Measurements from ENCODE around the gene ADGRA3. TPM values are rescaled to one million over a fixed set of nuclear protein-coding genes. Genes with fewer than 3 reads are reported as not detected.

Gene ADGRA3
- polyA plus RNA-seq, 1 of the 3 experiments (the other 2 are of a cell fraction), result 11.8 TPM

- Histone ChIP-seq H3K27me3 (ENCODE audit: insufficient read depth) (no peaks in the 10 kb centered on the region), H3K4me1 (ENCODE audit: control insufficient read depth in 1 of 2, insufficient read depth in 2 of 2, low read depth in 1 of 2, low read length in 1 of 2) (no peaks in the 10 kb centered on the region), H3K9me2 (no peaks in the 10 kb centered on the region), H3K9ac (no peak overlapping the region), H3K79me2 (ENCODE audit: insufficient read depth) (no peaks in the 10 kb centered on the region), H3K4me3 (ENCODE audit: low read depth in 2 of 2, low read length in 1 of 2) (no peak overlapping the region), H3K27ac (ENCODE audit: low read depth in 2 of 2, low read length in 1 of 2) (no peak overlapping the region), H3K9me3 (no peaks in the 10 kb centered on the region), H3K4me2 (no peak overlapping the region), H4K20me1 (ENCODE audit: insufficient read depth) (no peaks in the 10 kb centered on the region), H3K36me3 (replicated peaks in 1 of 2; ENCODE audit: control insufficient read depth in 1 of 2, insufficient read depth in 2 of 2, low read length in 1 of 2) (peaks cover 13 to 20% of the 10 kb centered on the region in 2 experiments), H3F3A (replicated peaks; ENCODE audit: insufficient read depth) (peaks cover 4% of the 10 kb centered on the region), H2AFZ (ENCODE audit: low read depth) (no peak overlapping the region)
- ChIA-PET CTCF (interaction anchor here (0.6 to 4.0 kb wide), 40 partner anchors 9 to 621 kb away, joined by 3 to 32 read pairs (median 4); no protein-coding TSS in a partner anchor), POLR2A (no interaction called here)
- DNase-seq, result no peak
- TF ChIP-seq CTCF (IDR thresholded peaks at IDR 0.05) (peak; percentile 79), RAD21 (IDR thresholded peaks at IDR 0.05; ENCODE audit: low read length) (peak; percentile 59), ZBTB33 (IDR thresholded peaks at IDR 0.05; ENCODE audit: borderline replicate concordance, low read depth) (no peak), YY1 (IDR thresholded peaks at IDR 0.05; ENCODE audit: low read depth) (no peak), SMC3 (IDR thresholded peaks at IDR 0.05; ENCODE audit: low read depth, low read length) (peak; percentile 15; the same call in 1 of the 2 replicates)
- WGBS (ENCODE audit: low lambda C conversion rate), result 91% methylated on average over 1 of the region's 1 CpG
Observed at GRCh38 chr4:22410645-22411247, 105.1 kb downstream of the ADGRA3 start.

DNA sequence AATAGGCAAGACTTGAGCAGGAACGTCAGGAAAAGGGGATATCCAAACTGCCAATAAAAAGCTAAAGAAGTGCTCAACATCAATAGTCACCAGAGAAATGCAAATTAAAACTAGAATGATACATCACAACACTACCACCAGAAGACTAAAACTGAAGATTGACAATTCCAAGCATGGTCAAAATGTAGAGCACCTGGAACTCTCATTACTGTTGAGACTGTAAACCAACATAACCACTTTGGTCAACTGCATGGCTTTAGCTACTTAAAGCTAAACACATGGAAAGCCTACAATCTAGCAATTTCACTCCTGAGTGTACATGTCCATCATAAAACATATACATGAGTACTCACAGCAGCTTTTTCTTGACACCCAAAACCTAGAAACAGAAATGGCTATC is 107.4 kb downstream of the ADGRA3 start:
- no peak overlapping the region for H3K4me3 ChIP-seq (ENCODE audit: low read depth in 2 of 2, low read length in 1 of 2)
- no peaks in the 10 kb centered on the region for H3K27me3 ChIP-seq (ENCODE audit: insufficient read depth)
- 97% methylated on average over 1 of the region's 1 CpG for WGBS (ENCODE audit: low lambda C conversion rate)
- H3K4me2 ChIP-seq, result no peak overlapping the region
- no peaks in the 10 kb centered on the region for H3K9me3 ChIP-seq
- TF ChIP-seq EZH2phosphoT487 (IDR thresholded peaks at IDR 0.05; ENCODE audit: borderline replicate concordance, low read depth) (no peak), MXI1 (IDR thresholded peaks at IDR 0.05; ENCODE audit: low read depth, low read length) (no peak), NFIC (IDR thresholded peaks at IDR 0.05; ENCODE audit: borderline replicate concordance) (no peak), EP300 (IDR thresholded peaks at IDR 0.05; ENCODE audit: borderline replicate concordance in 1 of 2, low read depth in 1 of 2, low read length in 1 of 2) (no peak), RCOR1 (IDR thresholded peaks at IDR 0.05; ENCODE audit: low read length) (no peak), IRF3 (IDR thresholded peaks at IDR 0.05; ENCODE audit: low read depth, low read length) (no peak), FOSL2 (IDR thresholded peaks at IDR 0.05; ENCODE audit: borderline replicate concordance, low read depth) (no peak)
- H3K36me3 ChIP-seq (replicated peaks in 1 of 2; ENCODE audit: control insufficient read depth in 1 of 2, insufficient read depth in 2 of 2, low read length in 1 of 2), result peaks cover 13 to 15% of the 10 kb centered on the region in 2 experiments
- no peak overlapping the region for H3K9ac ChIP-seq
- H2AFZ ChIP-seq (ENCODE audit: low read depth), result no peak overlapping the region
- DNase-seq, result no peak
- POLR2A ChIA-PET, result no interaction called here
- peaks cover 4% of the 10 kb centered on the region for H3F3A ChIP-seq (replicated peaks; ENCODE audit: insufficient read depth)
- CTCF ChIA-PET, result interaction anchor here (0.7 to 4.0 kb wide), 6 partner anchors 19 to 616 kb away, joined by 3 to 32 read pairs (median 4); no protein-coding TSS in a partner anchor
- H3K27ac ChIP-seq (ENCODE audit: low read depth in 2 of 2, low read length in 1 of 2), result no peak overlapping the region
- H3K9me2 ChIP-seq, result no peaks in the 10 kb centered on the region
- no peaks in the 10 kb centered on the region for H4K20me1 ChIP-seq (ENCODE audit: insufficient read depth)
- H3K79me2 ChIP-seq (ENCODE audit: insufficient read depth), result no peaks in the 10 kb centered on the region
- no peaks in the 10 kb centered on the region for H3K4me1 ChIP-seq (ENCODE audit: control insufficient read depth in 1 of 2, insufficient read depth in 2 of 2, low read depth in 1 of 2, low read length in 1 of 2)
